H1 (cell line): Measurements from ENCODE around the gene STAT4. TPM values are rescaled to one million over a fixed set of nuclear protein-coding genes. Genes with fewer than 3 reads are reported as not detected.

Experiments
- BRCA1 ChIP-seq: IDR thresholded peaks from 2 replicates; pipeline ENCODE4 v1.6.1; 2012; ENCODE audit warnings: low read depth, low read length, improper control_type of control experiment
- SIRT6 ChIP-seq: IDR thresholded peaks from one replicate; pipeline ENCODE4 v1.7.1; 2012; ENCODE audit warnings: low read length, inconsistent platforms
- SP2 ChIP-seq: IDR thresholded peaks from 2 replicates; pipeline ENCODE4 v1.6.1; 2012; ENCODE audit warnings: mild to moderate bottlenecking, low read length, inconsistent platforms
- polyA plus RNA-seq, 7 experiments: library from polyadenylated mRNA; depleted of rRNA in 3 of 7; stranded (reverse) in 5 of 7; unstranded in 2 of 7; fragments of >200 nt in 5 of 7; fragments of 200-250 nt in 2 of 7; gene quantifications; 1 replicate in 5 of 7; 2 replicates in 1 of 7; 4 replicates in 1 of 7; pipeline versions ENCODE4 v1.2.1 to v1.2.3, GENCODE V29; 2011 to 2013; ENCODE audit warnings: missing spikeins in 2 of 7, mixed read lengths in 2 of 7
- total RNA-seq: library from RNA; stranded (reverse); fragmentation: NEBNext Ultra II Directional; extraction: Animal tissue kit (Norgen Biotek cat#: 25700); gene quantifications from 2 replicates; pipeline ENCODE4 v1.2.1, GENCODE V29; 2021
- TF ChIP-seq, protein P1 (sequence below): fragments of 300-600 bp; sonication (generic); IDR thresholded peaks from 2 replicates; pipeline ENCODE4 v1.7.1; 2012; ENCODE audit warnings: low read length, moderate library complexity, mild to moderate bottlenecking, inconsistent platforms; ENCODE audit not compliant: insufficient replicate concordance
- TF ChIP-seq, protein P2 (sequence below): IDR thresholded peaks from 2 replicates; pipeline ENCODE4 v1.6.1; 2011; ENCODE audit warnings: low read depth, mild to moderate bottlenecking, low read length; ENCODE audit not compliant: insufficient read depth

Gene STAT4
- total and polyA plus RNA-seq, 2 of the 8 experiments (the other 6 are each of a cell fraction or from before 2014, with no cell fraction given) = 0.36 to 0.63 TPM

DNA sequence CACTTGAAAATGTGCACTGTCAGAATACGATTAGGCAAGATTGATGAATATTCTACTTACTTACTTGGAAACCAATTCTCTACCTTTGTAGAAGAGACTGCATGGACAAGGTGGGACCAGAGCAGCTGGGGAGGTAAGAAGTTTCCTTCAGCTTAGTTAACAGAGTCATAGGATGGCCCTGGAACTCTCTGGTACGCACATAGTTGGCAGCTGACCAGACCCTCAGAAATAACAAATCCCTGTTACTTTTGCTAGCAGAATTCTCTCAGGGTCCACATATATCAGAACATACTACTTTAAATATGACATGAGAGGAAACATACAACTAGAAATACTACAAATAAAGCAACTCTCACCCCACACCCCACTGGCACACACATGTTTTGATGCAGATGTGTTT, 112.1 kb downstream of the STAT4 start (continued):
- TF ChIP-seq, protein P1, sequence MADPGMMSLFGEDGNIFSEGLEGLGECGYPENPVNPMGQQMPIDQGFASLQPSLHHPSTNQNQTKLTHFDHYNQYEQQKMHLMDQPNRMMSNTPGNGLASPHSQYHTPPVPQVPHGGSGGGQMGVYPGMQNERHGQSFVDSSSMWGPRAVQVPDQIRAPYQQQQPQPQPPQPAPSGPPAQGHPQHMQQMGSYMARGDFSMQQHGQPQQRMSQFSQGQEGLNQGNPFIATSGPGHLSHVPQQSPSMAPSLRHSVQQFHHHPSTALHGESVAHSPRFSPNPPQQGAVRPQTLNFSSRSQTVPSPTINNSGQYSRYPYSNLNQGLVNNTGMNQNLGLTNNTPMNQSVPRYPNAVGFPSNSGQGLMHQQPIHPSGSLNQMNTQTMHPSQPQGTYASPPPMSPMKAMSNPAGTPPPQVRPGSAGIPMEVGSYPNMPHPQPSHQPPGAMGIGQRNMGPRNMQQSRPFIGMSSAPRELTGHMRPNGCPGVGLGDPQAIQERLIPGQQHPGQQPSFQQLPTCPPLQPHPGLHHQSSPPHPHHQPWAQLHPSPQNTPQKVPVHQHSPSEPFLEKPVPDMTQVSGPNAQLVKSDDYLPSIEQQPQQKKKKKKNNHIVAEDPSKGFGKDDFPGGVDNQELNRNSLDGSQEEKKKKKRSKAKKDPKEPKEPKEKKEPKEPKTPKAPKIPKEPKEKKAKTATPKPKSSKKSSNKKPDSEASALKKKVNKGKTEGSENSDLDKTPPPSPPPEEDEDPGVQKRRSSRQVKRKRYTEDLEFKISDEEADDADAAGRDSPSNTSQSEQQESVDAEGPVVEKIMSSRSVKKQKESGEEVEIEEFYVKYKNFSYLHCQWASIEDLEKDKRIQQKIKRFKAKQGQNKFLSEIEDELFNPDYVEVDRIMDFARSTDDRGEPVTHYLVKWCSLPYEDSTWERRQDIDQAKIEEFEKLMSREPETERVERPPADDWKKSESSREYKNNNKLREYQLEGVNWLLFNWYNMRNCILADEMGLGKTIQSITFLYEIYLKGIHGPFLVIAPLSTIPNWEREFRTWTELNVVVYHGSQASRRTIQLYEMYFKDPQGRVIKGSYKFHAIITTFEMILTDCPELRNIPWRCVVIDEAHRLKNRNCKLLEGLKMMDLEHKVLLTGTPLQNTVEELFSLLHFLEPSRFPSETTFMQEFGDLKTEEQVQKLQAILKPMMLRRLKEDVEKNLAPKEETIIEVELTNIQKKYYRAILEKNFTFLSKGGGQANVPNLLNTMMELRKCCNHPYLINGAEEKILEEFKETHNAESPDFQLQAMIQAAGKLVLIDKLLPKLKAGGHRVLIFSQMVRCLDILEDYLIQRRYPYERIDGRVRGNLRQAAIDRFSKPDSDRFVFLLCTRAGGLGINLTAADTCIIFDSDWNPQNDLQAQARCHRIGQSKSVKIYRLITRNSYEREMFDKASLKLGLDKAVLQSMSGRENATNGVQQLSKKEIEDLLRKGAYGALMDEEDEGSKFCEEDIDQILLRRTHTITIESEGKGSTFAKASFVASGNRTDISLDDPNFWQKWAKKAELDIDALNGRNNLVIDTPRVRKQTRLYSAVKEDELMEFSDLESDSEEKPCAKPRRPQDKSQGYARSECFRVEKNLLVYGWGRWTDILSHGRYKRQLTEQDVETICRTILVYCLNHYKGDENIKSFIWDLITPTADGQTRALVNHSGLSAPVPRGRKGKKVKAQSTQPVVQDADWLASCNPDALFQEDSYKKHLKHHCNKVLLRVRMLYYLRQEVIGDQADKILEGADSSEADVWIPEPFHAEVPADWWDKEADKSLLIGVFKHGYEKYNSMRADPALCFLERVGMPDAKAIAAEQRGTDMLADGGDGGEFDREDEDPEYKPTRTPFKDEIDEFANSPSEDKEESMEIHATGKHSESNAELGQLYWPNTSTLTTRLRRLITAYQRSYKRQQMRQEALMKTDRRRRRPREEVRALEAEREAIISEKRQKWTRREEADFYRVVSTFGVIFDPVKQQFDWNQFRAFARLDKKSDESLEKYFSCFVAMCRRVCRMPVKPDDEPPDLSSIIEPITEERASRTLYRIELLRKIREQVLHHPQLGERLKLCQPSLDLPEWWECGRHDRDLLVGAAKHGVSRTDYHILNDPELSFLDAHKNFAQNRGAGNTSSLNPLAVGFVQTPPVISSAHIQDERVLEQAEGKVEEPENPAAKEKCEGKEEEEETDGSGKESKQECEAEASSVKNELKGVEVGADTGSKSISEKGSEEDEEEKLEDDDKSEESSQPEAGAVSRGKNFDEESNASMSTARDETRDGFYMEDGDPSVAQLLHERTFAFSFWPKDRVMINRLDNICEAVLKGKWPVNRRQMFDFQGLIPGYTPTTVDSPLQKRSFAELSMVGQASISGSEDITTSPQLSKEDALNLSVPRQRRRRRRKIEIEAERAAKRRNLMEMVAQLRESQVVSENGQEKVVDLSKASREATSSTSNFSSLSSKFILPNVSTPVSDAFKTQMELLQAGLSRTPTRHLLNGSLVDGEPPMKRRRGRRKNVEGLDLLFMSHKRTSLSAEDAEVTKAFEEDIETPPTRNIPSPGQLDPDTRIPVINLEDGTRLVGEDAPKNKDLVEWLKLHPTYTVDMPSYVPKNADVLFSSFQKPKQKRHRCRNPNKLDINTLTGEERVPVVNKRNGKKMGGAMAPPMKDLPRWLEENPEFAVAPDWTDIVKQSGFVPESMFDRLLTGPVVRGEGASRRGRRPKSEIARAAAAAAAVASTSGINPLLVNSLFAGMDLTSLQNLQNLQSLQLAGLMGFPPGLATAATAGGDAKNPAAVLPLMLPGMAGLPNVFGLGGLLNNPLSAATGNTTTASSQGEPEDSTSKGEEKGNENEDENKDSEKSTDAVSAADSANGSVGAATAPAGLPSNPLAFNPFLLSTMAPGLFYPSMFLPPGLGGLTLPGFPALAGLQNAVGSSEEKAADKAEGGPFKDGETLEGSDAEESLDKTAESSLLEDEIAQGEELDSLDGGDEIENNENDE = no peak
- TF ChIP-seq SP2 (no peak), SIRT6 (no peak), BRCA1 (no peak)
- TF ChIP-seq, protein P2, sequence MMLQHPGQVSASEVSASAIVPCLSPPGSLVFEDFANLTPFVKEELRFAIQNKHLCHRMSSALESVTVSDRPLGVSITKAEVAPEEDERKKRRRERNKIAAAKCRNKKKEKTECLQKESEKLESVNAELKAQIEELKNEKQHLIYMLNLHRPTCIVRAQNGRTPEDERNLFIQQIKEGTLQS = no peak
